Mesendoderm (in vitro differentiated cells): ENCODE data around the gene SAMD1.

Experiments used
- DNase-seq: peaks from one replicate; pipeline ENCODE4 v3.0.0; 2013
- H2AK5ac ChIP-seq: 2 replicates; pipeline ENCODE4 v1.6.1; 2013; ENCODE audit warnings: low read length, inconsistent platforms
- H2BK120ac ChIP-seq: 2 replicates; pipeline ENCODE4 v1.6.1; 2013; ENCODE audit warnings: low read depth, mild to moderate bottlenecking, low read length, moderate library complexity, mixed read lengths
- H2BK15ac ChIP-seq: replicated peaks from 2 replicates; pipeline ENCODE4 v1.6.1; 2013; ENCODE audit warnings: low read depth, mild to moderate bottlenecking, moderate library complexity
- H2BK5ac ChIP-seq: 2 replicates; pipeline ENCODE4 v1.6.1; 2013; ENCODE audit warnings: low read length, inconsistent platforms
- H3K18ac ChIP-seq: 2 replicates; pipeline ENCODE4 v1.6.1; 2013; ENCODE audit warnings: mild to moderate bottlenecking, low read length, mixed read lengths
- H3K23ac ChIP-seq: one replicate; pipeline ENCODE4 v1.6.1; 2013; ENCODE audit warnings: low read length
- H3K27ac ChIP-seq: 2 replicates; pipeline ENCODE4 v1.5.1; 2013; ENCODE audit warnings: low read depth, mild to moderate bottlenecking, inconsistent platforms, low read length, moderate library complexity
- H3K27me3 ChIP-seq: 2 replicates; pipeline ENCODE4 v1.6.1; 2013; ENCODE audit warnings: low read length, control low read depth, mild to moderate bottlenecking, inconsistent platforms; ENCODE audit not compliant: insufficient read depth, poor library complexity
- H3K36me3 ChIP-seq: 2 replicates; pipeline ENCODE4 v1.6.1; 2013; ENCODE audit warnings: low read length, inconsistent platforms; ENCODE audit not compliant: control insufficient read depth, insufficient read depth
- H3K4ac ChIP-seq: one replicate; pipeline ENCODE4 v1.6.1; 2013; ENCODE audit warnings: low read depth, mild to moderate bottlenecking, low read length, moderate library complexity
- H3K4me1 ChIP-seq: 2 replicates; pipeline ENCODE4 v1.6.1; 2013; ENCODE audit warnings: low read depth, low read length, inconsistent platforms; ENCODE audit not compliant: control insufficient read depth
- H3K4me2 ChIP-seq: 2 replicates; pipeline ENCODE4 v1.6.1; 2013; ENCODE audit warnings: low read length
- H3K4me3 ChIP-seq: 2 replicates; pipeline ENCODE4 v1.5.1; 2013; ENCODE audit warnings: mild to moderate bottlenecking, low read length
- H3K56ac ChIP-seq: one replicate; pipeline ENCODE4 v1.6.1; 2013; ENCODE audit warnings: low read length
- H3K79me1 ChIP-seq: 2 replicates; pipeline ENCODE4 v1.6.1; 2013; ENCODE audit warnings: low read length, inconsistent platforms
- H3K79me2 ChIP-seq: 2 replicates; pipeline ENCODE4 v1.6.1; 2013; ENCODE audit warnings: mild to moderate bottlenecking, low read length; ENCODE audit not compliant: control insufficient read depth, insufficient read depth
- H3K9ac ChIP-seq: 2 replicates; pipeline ENCODE4 v1.6.1; 2013; ENCODE audit warnings: low read length, inconsistent platforms
- H4K5ac ChIP-seq: one replicate; pipeline ENCODE4 v1.6.1; 2013; ENCODE audit warnings: low read length
- H4K8ac ChIP-seq: one replicate; pipeline ENCODE4 v1.6.1; 2013; ENCODE audit warnings: low read depth, mild to moderate bottlenecking, control low read depth, low read length, moderate library complexity
- WGBS: extraction: QIAGEN DNeasy Blood & Tissue Kit; methylation state at CpG from one replicate; pipeline ENCODE4 v1.1.7; 2013; ENCODE audit warnings: low lambda C conversion rate, missing lambda C conversion rate; ENCODE audit not compliant: insufficient coverage; ENCODE audit errors: extremely low coverage; 5-methylcytosine and 5-hydroxymethylcytosine counted together

The SAMD1 gene

DNA sequence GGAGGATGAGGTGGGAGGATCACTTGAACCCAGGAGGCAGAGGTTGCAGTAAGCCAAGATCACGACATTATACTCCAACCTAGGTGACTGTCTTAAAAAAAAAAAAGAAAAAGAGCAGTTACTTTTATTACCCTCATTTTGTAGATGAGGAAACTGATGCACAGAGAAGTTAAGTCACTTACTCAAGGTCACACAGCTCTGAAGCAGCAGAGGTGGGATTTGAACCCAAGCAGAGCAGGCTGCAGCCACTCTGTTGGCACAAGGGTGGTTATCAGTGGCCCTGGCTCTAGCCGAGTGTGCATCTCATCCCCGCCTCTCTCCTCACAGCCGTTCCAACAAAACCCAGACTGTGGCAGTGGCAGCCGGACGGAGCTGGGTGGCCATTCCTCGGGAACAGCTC, 51.4 kb downstream of the SAMD1 start:
- H3K18ac ChIP-seq, result no peak overlapping the region
- H3K79me2 ChIP-seq, result no peaks in the 10 kb centered on the region
- H3K4ac ChIP-seq, result no peak overlapping the region
- H3K27ac ChIP-seq, result no peak overlapping the region
- no peak overlapping the region for H3K56ac ChIP-seq
- H3K4me3 ChIP-seq, result no peak overlapping the region
- no peak overlapping the region for H2BK15ac ChIP-seq
- no peak overlapping the region for H3K4me2 ChIP-seq
- H3K23ac ChIP-seq, result no peak overlapping the region
- no peaks in the 10 kb centered on the region for H3K27me3 ChIP-seq
- no peaks in the 10 kb centered on the region for H3K79me1 ChIP-seq
- no peak for DNase-seq
- H2BK5ac ChIP-seq, result no peak overlapping the region
- no peaks in the 10 kb centered on the region for H3K36me3 ChIP-seq
- H3K4me1 ChIP-seq, result no peaks in the 10 kb centered on the region
- no peak overlapping the region for H3K9ac ChIP-seq
- H4K5ac ChIP-seq, result no peak overlapping the region
- H4K8ac ChIP-seq, result no peak overlapping the region
- H2BK120ac ChIP-seq, result no peak overlapping the region
- no peak overlapping the region for H2AK5ac ChIP-seq
- no CpG with 5 or more reads among the region's 7 CpGs for WGBS
